HepG2 (cell line): Measurements from ENCODE around the gene ASB7. TPM values are rescaled to one million over a fixed set of nuclear protein-coding genes. Genes with fewer than 3 reads are reported as not detected.

ENCODE experiments used
- ELF4 ChIP-seq: sonication (generic); formaldehyde crosslinking; IDR thresholded peaks from 2 replicates; pipeline ENCODE4 v1.5.0; 2020; ENCODE audit warnings: missing genetic modification reagents, mild to moderate bottlenecking, moderate library complexity, borderline replicate concordance
- ERF ChIP-seq: IDR thresholded peaks from 2 replicates; pipeline ENCODE4 v1.6.1; 2018; ENCODE audit warnings: missing biosample characterization, missing genetic modification reagents
- GPN1 ChIP-seq: sonication (generic); formaldehyde crosslinking; IDR thresholded peaks from 2 replicates; pipeline ENCODE4 v1.5.1; 2020; ENCODE audit warnings: missing genetic modification reagents, borderline replicate concordance
- PCBP2 ChIP-seq: fragments of 200-400 bp; formaldehyde crosslinking; optimal IDR thresholded peaks from 2 replicates; pipeline ENCODE3; 2018; ENCODE audit warnings: low read length, low read depth; ENCODE audit not compliant: poor library complexity, severe bottlenecking
- SSRP1 ChIP-seq: IDR thresholded peaks from 2 replicates; pipeline ENCODE4 v1.6.1; 2016; ENCODE audit warnings: control low read depth
- YEATS2 ChIP-seq: sonication (generic); formaldehyde crosslinking; IDR thresholded peaks from 2 replicates; pipeline ENCODE4 v1.4.0; 2020; ENCODE audit warnings: missing genetic modification reagents, borderline replicate concordance
- ZFP90 ChIP-seq: sonication (generic); formaldehyde crosslinking; IDR thresholded peaks from 2 replicates; pipeline ENCODE4 v1.8.0; 2022; ENCODE audit warnings: missing genetic modification reagents, mild to moderate bottlenecking, inconsistent platforms, borderline replicate concordance
- ZNF260 ChIP-seq: sonication (generic); formaldehyde crosslinking; IDR thresholded peaks from 2 replicates; pipeline ENCODE4 v1.4.0; 2020; ENCODE audit warnings: missing genetic modification reagents, low read depth, mild to moderate bottlenecking, borderline replicate concordance
- ZNF382 ChIP-seq: sonication (generic); formaldehyde crosslinking; IDR thresholded peaks from 2 replicates; pipeline ENCODE4 v1.5.0; 2020; ENCODE audit warnings: missing genetic modification reagents, mild to moderate bottlenecking, borderline replicate concordance
- ZNF563 ChIP-seq: sonication (generic); formaldehyde crosslinking; IDR thresholded peaks from 2 replicates; pipeline ENCODE4 v1.8.0; 2022; ENCODE audit warnings: mild to moderate bottlenecking, moderate library complexity, missing genetic modification reagents
- ZSCAN25 ChIP-seq: sonication (generic); formaldehyde crosslinking; IDR thresholded peaks from 2 replicates; pipeline ENCODE4 v1.8.0; 2022; ENCODE audit warnings: mild to moderate bottlenecking, missing genetic modification reagents
- ZZZ3 ChIP-seq: sonication (generic); formaldehyde crosslinking; IDR thresholded peaks from 2 replicates; pipeline ENCODE4 v1.4.0; 2020; ENCODE audit warnings: missing genetic modification reagents, mild to moderate bottlenecking, borderline replicate concordance
- polyA plus RNA-seq, 8 experiments: library from polyadenylated mRNA; depleted of rRNA in 3 of 8; stranded (reverse) in 7 of 8; unstranded in 1 of 8; fragments of >200 nt; fragmentation: Illumina TruSeq in 4 of 8; extraction: Trizol in 4 of 8; gene quantifications; 2 replicates each; pipeline versions ENCODE4 v1.2.1 to v1.2.3, GENCODE V29; 2011 to 2016; ENCODE audit warnings: low read depth in 4 of 8, missing spikeins in 1 of 8, mixed read lengths in 1 of 8; ENCODE audit not compliant: insufficient read depth in 1 of 8
- total RNA-seq, 5 experiments: library from RNA; depleted of rRNA; stranded (reverse); fragments of >200 nt; fragmentation: Illumina TruSeq; extraction: Trizol; gene quantifications; 2 replicates each; pipeline ENCODE4 v1.2.3, GENCODE V29; 2016; ENCODE audit warnings: low read depth in 1 of 5
- TF ChIP-seq, protein P1 (sequence below): IDR thresholded peaks from 2 replicates; pipeline ENCODE4 v1.6.1; 2012; ENCODE audit warnings: inconsistent platforms
- TF ChIP-seq, protein P2 (sequence below): sonication (generic); formaldehyde crosslinking; IDR thresholded peaks from 2 replicates; pipeline ENCODE4 v1.4.0; 2020; ENCODE audit warnings: missing genetic modification reagents
- TF ChIP-seq, protein P3 (sequence below), 2 experiments: sonication (generic) in 1 of 2; formaldehyde crosslinking in 1 of 2; IDR thresholded peaks; 2 replicates each; pipeline versions ENCODE4 v1.4.0 to v1.6.1; 2018 to 2020; ENCODE audit warnings: missing genetic modification reagents in 2 of 2, borderline replicate concordance in 1 of 2, low read depth in 1 of 2, mild to moderate bottlenecking in 1 of 2, missing biosample characterization in 1 of 2
- TF ChIP-seq, protein P4 (sequence below): IDR thresholded peaks from 2 replicates; pipeline ENCODE4 v1.6.1; 2016; ENCODE audit warnings: missing compliant biosample characterization, missing genetic modification reagents, borderline replicate concordance

Gene ASB7
- total and polyA plus RNA-seq, 2 of the 13 experiments (the other 11 are each of a cell fraction or from before 2014, with no cell fraction given) = 7.7 to 12.1 TPM

DNA sequence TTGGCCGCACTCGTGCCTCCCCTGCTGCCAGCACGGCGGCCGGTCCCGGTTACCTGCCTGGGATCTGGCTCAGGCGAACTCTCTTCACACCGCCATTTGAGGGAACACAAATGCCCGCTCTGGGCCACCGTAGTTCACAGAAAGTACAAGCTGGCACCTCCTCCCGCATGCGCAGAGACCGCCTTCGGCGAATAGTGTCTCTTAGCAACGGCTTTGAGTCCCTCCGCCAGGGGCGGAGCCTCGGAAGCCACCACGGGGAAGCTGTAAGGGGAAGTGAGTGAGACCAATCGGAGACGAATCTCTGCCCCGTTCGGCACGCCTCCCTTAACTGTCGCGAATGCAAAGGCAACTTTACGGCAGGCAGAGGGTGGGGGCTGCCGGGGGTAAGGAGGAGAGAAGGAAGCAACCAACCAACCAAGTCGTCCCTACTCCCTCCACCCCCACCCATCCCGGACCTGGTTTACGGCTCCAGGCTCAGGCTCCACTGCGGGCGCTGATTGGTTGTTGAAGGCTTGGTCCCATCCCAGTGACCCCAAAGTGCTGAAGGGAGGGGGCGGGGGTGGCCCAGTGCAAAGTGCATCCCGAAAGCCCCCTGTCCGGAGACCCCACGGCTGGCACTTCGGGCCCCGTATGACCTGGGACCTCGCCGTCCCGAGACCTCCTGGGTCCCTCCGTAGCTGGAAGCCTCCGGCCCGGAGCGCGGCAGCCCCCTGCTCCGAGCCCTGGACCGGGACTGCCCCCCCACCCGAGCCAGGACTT is at the start of gene ASB7, which contains the start of gene LINS1 (continued):
- TF ChIP-seq, protein P1, sequence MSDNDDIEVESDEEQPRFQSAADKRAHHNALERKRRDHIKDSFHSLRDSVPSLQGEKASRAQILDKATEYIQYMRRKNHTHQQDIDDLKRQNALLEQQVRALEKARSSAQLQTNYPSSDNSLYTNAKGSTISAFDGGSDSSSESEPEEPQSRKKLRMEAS = peak; percentile 7; the same call in 1 of the 2 replicates
- no peak; the same call in 1 of the 2 replicates for TF ChIP-seq ZZZ3 (CRISPR knock-in tag)
- TF ChIP-seq, protein P2, sequence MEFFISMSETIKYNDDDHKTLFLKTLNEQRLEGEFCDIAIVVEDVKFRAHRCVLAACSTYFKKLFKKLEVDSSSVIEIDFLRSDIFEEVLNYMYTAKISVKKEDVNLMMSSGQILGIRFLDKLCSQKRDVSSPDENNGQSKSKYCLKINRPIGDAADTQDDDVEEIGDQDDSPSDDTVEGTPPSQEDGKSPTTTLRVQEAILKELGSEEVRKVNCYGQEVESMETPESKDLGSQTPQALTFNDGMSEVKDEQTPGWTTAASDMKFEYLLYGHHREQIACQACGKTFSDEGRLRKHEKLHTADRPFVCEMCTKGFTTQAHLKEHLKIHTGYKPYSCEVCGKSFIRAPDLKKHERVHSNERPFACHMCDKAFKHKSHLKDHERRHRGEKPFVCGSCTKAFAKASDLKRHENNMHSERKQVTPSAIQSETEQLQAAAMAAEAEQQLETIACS = no peak
- TF ChIP-seq, protein P3, sequence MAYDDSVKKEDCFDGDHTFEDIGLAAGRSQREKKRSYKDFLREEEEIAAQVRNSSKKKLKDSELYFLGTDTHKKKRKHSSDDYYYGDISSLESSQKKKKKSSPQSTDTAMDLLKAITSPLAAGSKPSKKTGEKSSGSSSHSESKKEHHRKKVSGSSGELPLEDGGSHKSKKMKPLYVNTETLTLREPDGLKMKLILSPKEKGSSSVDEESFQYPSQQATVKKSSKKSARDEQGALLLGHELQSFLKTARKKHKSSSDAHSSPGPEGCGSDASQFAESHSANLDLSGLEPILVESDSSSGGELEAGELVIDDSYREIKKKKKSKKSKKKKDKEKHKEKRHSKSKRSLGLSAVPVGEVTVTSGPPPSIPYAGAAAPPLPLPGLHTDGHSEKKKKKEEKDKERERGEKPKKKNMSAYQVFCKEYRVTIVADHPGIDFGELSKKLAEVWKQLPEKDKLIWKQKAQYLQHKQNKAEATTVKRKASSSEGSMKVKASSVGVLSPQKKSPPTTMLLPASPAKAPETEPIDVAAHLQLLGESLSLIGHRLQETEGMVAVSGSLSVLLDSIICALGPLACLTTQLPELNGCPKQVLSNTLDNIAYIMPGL (CRISPR knock-in tag; IDR thresholded peaks at IDR 0.05; ENCODE audit: borderline replicate concordance in 1 of 2, low read depth in 1 of 2) = peak; percentile 21 to 72; a peak in 3 of 4 replicates
- TF ChIP-seq YEATS2 (CRISPR knock-in tag) = peak; percentile 80
- no peak for TF ChIP-seq PCBP2
- TF ChIP-seq ZNF260 (CRISPR knock-in tag) = no peak
- peak; percentile 79 for TF ChIP-seq ZFP90 (CRISPR knock-in tag)
- no peak for TF ChIP-seq ZNF382 (CRISPR knock-in tag)
- TF ChIP-seq ELF4 (CRISPR knock-in tag) = peak; percentile 72; the same call in 1 of the 2 replicates
- peak; percentile 16; the same call in 1 of the 2 replicates for TF ChIP-seq SSRP1 (CRISPR knock-in tag)
- TF ChIP-seq GPN1 = no peak
- TF ChIP-seq ZNF563 = 0 out of 2 replicates have a peak, but pooled peaks have one; percentile 25
- TF ChIP-seq ERF (CRISPR knock-in tag) = peak; percentile 5; the same call in 1 of the 2 replicates
- TF ChIP-seq, protein P4, sequence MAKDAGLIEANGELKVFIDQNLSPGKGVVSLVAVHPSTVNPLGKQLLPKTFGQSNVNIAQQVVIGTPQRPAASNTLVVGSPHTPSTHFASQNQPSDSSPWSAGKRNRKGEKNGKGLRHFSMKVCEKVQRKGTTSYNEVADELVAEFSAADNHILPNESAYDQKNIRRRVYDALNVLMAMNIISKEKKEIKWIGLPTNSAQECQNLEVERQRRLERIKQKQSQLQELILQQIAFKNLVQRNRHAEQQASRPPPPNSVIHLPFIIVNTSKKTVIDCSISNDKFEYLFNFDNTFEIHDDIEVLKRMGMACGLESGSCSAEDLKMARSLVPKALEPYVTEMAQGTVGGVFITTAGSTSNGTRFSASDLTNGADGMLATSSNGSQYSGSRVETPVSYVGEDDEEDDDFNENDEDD (CRISPR knock-in tag) = 0 out of 2 replicates have a peak, but pooled peaks have one; percentile 14
- peak; percentile 56 for TF ChIP-seq ZSCAN25
